B cell (primary cell): ENCODE data around the gene UMAD1. TPM values are rescaled to one million over a fixed set of nuclear protein-coding genes. Genes with fewer than 3 reads are reported as not detected.

Source experiments
- ATAC-seq: fragments of 200-7000 bp; cut with Tn5 transposase; one replicate; pipeline ENCODE4 v1.10.0; 2021; ENCODE audit warnings: low read depth, mild to moderate bottlenecking, moderate number of reproducible peaks, moderate library complexity
- CTCF ChIA-PET: fragments of 350-600 bp; sonication (Branson Sonifier 250); formaldehyde crosslinking; loops from one replicate; lab custom pipeline; 2021; ENCODE audit warnings: antibody characterized with exemption, inconsistent platforms; lab: Charles Lee
- POLR2A ChIA-PET: fragments of 350-600 bp; sonication (Branson Sonifier 250); formaldehyde crosslinking; loops from one replicate; lab custom pipeline; 2021; ENCODE audit warnings: antibody characterized with exemption; lab: Charles Lee
- DNase-seq: peaks from one replicate; pipeline ENCODE4 v3.0.0; 2013
- H2AFZ ChIP-seq: 2 replicates; pipeline ENCODE4 v1.6.1; 2012; ENCODE audit warnings: mild to moderate bottlenecking, low read depth, low read length; ENCODE audit not compliant: insufficient read depth, poor library complexity, severe bottlenecking
- H3K27ac ChIP-seq, 2 donors: 1 replicate in 1 of 2; 2 replicates in 1 of 2; pipeline ENCODE4 v1.5.1; 2012 to 2013; ENCODE audit warnings: low read length in 2 of 2, mild to moderate bottlenecking in 2 of 2, moderate library complexity in 1 of 2
- H3K27me3 ChIP-seq, 4 experiments: fragments of 200-600 bp in 1 of 4; sonication (generic) in 1 of 4; replicated peaks in 1 of 4; 1 replicate in 2 of 4; 2 replicates in 2 of 4; pipeline versions ENCODE4 v1.6.1 to v1.7.0; 2013 to 2016; ENCODE audit warnings: low read length in 3 of 4, mild to moderate bottlenecking in 2 of 4, mixed read lengths in 1 of 4, moderate library complexity in 1 of 4; ENCODE audit not compliant: insufficient read depth in 4 of 4, control insufficient read depth in 3 of 4; ENCODE audit errors: control extremely low read depth in 1 of 4
- H3K36me3 ChIP-seq, 2 experiments: replicated peaks in 1 of 2; 1 replicate in 1 of 2; 2 replicates in 1 of 2; pipeline versions ENCODE4 v1.6.1 to v1.7.1; 2013; ENCODE audit warnings: low read length in 1 of 2; ENCODE audit not compliant: insufficient read depth in 2 of 2, control insufficient read depth in 1 of 2; ENCODE audit errors: control extremely low read depth in 1 of 2, extremely low read depth in 1 of 2
- H3K4me1 ChIP-seq, 2 donors: fragments of 200-600 bp in 1 of 2; sonication (generic) in 1 of 2; 1 replicate in 1 of 2; 2 replicates in 1 of 2; pipeline versions ENCODE4 v1.5.1 to v1.6.1; 2013 to 2017; ENCODE audit warnings: low read length in 2 of 2; ENCODE audit not compliant: control insufficient read depth in 2 of 2, insufficient read depth in 2 of 2
- H3K4me2 ChIP-seq: replicated peaks from 2 replicates; pipeline ENCODE3; 2012; ENCODE audit warnings: mild to moderate bottlenecking, low read depth, low read length; ENCODE audit not compliant: poor library complexity, severe bottlenecking
- H3K4me3 ChIP-seq, 5 experiments: fragments of 200-600 bp in 1 of 5; sonication (generic) in 1 of 5; 1 replicate in 3 of 5; 2 replicates in 2 of 5; pipeline versions ENCODE4 v1.5.1 to v1.7.0; 2011 to 2016; ENCODE audit warnings: low read length in 4 of 5, mild to moderate bottlenecking in 4 of 5, low read depth in 2 of 5, control low read depth in 1 of 5, moderate library complexity in 1 of 5; ENCODE audit not compliant: insufficient read depth in 1 of 5; ENCODE audit errors: control extremely low read depth in 1 of 5, extremely low read depth in 1 of 5
- H3K79me2 ChIP-seq: fragments of 200-600 bp; sonication (generic); one replicate; pipeline ENCODE4 v1.6.0; 2016; ENCODE audit warnings: low read length; ENCODE audit not compliant: control insufficient read depth, insufficient read depth
- H3K9ac ChIP-seq: fragments of 200-600 bp; sonication (generic); 2 replicates; pipeline ENCODE4 v1.6.1; 2017; ENCODE audit warnings: mild to moderate bottlenecking, low read length, moderate library complexity
- H3K9me3 ChIP-seq, 3 donors: one replicate each; pipeline versions ENCODE4 v1.6.1 to v1.7.1; 2013; ENCODE audit warnings: low read length in 2 of 3; ENCODE audit not compliant: control insufficient read depth in 2 of 3, insufficient read depth in 1 of 3; ENCODE audit errors: control extremely low read depth in 1 of 3
- H4K20me1 ChIP-seq: 2 replicates; pipeline ENCODE4 v1.6.0; 2012; ENCODE audit warnings: mild to moderate bottlenecking, low read length; ENCODE audit not compliant: insufficient read depth, control insufficient read depth, poor library complexity, severe bottlenecking
- H3K27ac Mint-ChIP-seq: one replicate; pipeline ENCODE4 v1.8.0; 2021; ENCODE audit warnings: mixed read lengths
- H3K27me3 Mint-ChIP-seq: one replicate; pipeline ENCODE4 v1.8.0; 2021; ENCODE audit warnings: mixed read lengths
- H3K4me1 Mint-ChIP-seq: one replicate; pipeline ENCODE4 v1.8.0; 2021; ENCODE audit warnings: mixed read lengths
- H3K4me3 Mint-ChIP-seq: one replicate; pipeline ENCODE4 v1.8.0; 2021; ENCODE audit warnings: mixed read lengths
- H3K9me3 Mint-ChIP-seq: one replicate; pipeline ENCODE4 v1.8.0; 2022; ENCODE audit warnings: mixed read lengths; ENCODE audit not compliant: insufficient read depth
- CTCF ChIP-seq: fragments of 200-600 bp; IDR thresholded peaks from one replicate; pipeline ENCODE4 v1.8.0; 2022; ENCODE audit warnings: antibody characterized with exemption, mild to moderate bottlenecking
- EZH2 ChIP-seq: IDR thresholded peaks from 2 replicates; pipeline ENCODE4 v1.6.1; 2012; ENCODE audit warnings: borderline replicate concordance, low read depth, mild to moderate bottlenecking, moderate library complexity, low read length; ENCODE audit not compliant: insufficient read depth, poor library complexity, severe bottlenecking
- WGBS: methylation state at CpG from one replicate; pipeline ENCODE4 v1.1.5; 2013; ENCODE audit warnings: missing lambda C conversion rate; ENCODE audit not compliant: insufficient coverage; 5-methylcytosine and 5-hydroxymethylcytosine counted together
- intact Hi-C: fragments of 100-400 bp; cut with micrococcal nuclease; formaldehyde crosslinking; loops from one replicate; pipeline ENCODE4 v1.10.0; 2022
- polyA plus RNA-seq: library from polyadenylated mRNA; depleted of rRNA; stranded (reverse); fragments of >200 nt; gene quantifications from 2 replicates; pipeline ENCODE4 v1.2.3, GENCODE V29; 2012
- total RNA-seq, 2 donors: library from RNA; stranded (reverse); fragments of 120-200 nt in 1 of 2; gene quantifications; 1 replicate in 1 of 2; 2 replicates in 1 of 2; pipeline versions ENCODE4 v1.2.3 to v1.2.4, GENCODE V29; 2013 to 2022

UMAD1 gene
- total and polyA plus RNA-seq, 2 donors (not counting 1 experiment from before 2014, with no cell fraction given) = 11.6 to 25.9 TPM

DNA sequence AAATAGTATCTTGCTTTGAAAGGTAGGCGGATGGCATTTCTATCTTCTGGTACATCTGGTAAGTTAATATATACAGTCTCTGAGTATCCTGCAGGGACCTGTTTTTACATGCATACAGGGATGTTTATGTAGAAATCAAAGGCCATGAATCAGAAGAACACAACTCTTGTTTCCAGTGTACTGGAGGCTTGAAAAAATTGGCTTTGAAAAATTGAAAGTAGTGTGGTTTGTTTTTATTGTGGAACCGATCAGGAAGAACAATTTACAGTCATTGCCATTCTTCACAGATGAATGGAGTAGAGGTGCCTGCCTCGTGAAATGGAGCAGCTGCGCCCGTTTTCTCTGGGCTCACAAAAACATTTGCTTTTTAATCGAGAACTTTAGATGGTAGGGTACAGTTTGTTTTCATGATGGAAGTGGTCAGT is 131.9 kb downstream of the UMAD1 start:
- Histone ChIP-seq H2AFZ (peak overlapping the region; percentile 63), H3K27me3 (no peaks in the 10 kb centered on the region), H3K4me2 (peak overlapping the region; percentile 67), H3K79me2 (peaks cover 27% of the 10 kb centered on the region), H3K4me3 (peak overlapping the region; percentile 34 to 60 (median 42)), H3K9ac (peak overlapping the region; percentile 50), H4K20me1 (no peaks in the 10 kb centered on the region), H3K9me3 (no peaks in the 10 kb centered on the region), H3K36me3 (no peaks in the 10 kb centered on the region), H3K27ac (peak overlapping the region; percentile 67 to 76), H3K4me1 (peaks cover 25 to 30% of the 10 kb centered on the region in 2 donors)
- TF ChIP-seq CTCF (no peak), EZH2 (no peak)
- H3K27ac Mint-ChIP-seq = peak overlapping the region; percentile 90
- DNase-seq = peak; percentile 59
- WGBS = 0% methylated on average over 4 of the region's 6 CpGs
- H3K27me3 Mint-ChIP-seq = no peaks in the 10 kb centered on the region
- H3K4me3 Mint-ChIP-seq = peak overlapping the region; percentile 86
- H3K9me3 Mint-ChIP-seq = no peaks in the 10 kb centered on the region
- CTCF ChIA-PET = interaction anchor here (1.0 to 4.3 kb wide), 5 partner anchors 8 to 443 kb away, joined by 3 to 17 read pairs (median 5); no protein-coding TSS in a partner anchor
- ATAC-seq = peak; percentile 67
- H3K4me1 Mint-ChIP-seq = peaks cover 33% of the 10 kb centered on the region
- POLR2A ChIA-PET = interaction anchor here (0.7 kb wide), 1 partner anchor 70 kb away, joined by 3 read pairs; no protein-coding TSS in a partner anchor
- intact Hi-C loops = loop anchor here (1.0 to 2.0 kb wide), 2 partner anchors 8 to 44 kb away; no protein-coding TSS in a partner anchor
